NOMO-1 treated with dmso at 0.1 percent for 144 hours (cell line): Measurements from ENCODE around the gene ARMH1.

Source experiments
- DNase-seq: peaks from one replicate; lab custom pipeline; 2025; ENCODE audit not compliant: unreplicated experiment; lab: John Stamatoyannopoulos, UW

Gene ARMH1

DNA sequence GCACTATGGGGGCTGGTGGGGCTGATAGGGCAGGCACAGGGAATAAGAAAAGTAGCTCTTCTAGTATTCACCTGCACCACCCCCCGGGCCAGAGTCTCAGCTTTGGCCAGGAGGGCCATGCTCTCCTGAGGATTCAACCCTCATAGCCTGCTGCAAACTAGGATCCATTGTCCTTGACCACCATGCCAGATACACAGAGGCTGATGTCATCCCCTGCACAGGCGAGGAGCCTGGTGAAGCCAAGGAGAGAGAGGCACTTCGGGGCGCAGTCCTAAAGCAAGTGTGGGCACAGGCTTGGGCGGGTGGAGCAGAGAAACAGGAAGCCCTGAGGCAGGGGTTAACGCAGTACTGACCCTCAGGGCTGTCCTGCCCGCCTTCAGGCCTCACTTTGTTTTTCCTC is 29.7 kb upstream of the ARMH1 start:
- DNase-seq: no peak

DNA sequence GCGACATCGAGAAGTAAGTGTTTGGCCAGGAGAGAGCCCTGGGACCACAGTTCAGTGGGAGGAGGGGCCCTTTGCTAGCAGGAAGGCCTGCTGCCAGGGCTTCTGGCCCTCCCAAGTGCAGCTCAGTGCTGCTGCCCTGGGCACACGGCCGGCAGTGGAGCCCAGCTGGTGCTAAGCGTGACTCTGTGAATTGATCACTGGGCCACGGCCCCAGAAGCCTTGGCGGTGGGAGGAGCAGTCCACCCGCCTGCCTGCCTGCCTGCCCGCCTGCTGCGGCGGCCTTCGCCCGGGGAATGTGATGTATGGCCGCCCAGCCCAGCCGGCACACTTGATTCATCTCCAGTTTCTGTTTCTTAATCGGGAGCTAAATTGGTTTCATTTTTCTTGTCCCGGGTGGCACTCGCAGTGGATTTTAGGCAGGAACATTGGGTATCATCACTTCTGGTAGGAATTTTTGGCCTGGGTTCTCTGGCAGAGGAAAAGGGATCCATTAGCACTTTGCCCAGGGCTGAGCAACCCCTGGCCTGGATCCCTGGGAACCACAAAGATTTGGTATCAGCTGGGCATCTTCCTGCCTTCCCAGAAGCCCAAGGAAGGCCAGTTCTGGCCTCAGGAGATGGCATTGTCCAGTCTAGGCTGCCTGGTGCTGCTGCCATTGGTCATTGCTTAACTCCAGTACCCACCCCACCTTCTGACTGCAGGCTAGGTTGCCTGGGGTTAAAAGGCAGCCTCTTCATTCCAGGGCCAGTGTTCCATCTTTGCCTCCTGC is 28.9 kb upstream of the ARMH1 start:
- no peak for DNase-seq

DNA sequence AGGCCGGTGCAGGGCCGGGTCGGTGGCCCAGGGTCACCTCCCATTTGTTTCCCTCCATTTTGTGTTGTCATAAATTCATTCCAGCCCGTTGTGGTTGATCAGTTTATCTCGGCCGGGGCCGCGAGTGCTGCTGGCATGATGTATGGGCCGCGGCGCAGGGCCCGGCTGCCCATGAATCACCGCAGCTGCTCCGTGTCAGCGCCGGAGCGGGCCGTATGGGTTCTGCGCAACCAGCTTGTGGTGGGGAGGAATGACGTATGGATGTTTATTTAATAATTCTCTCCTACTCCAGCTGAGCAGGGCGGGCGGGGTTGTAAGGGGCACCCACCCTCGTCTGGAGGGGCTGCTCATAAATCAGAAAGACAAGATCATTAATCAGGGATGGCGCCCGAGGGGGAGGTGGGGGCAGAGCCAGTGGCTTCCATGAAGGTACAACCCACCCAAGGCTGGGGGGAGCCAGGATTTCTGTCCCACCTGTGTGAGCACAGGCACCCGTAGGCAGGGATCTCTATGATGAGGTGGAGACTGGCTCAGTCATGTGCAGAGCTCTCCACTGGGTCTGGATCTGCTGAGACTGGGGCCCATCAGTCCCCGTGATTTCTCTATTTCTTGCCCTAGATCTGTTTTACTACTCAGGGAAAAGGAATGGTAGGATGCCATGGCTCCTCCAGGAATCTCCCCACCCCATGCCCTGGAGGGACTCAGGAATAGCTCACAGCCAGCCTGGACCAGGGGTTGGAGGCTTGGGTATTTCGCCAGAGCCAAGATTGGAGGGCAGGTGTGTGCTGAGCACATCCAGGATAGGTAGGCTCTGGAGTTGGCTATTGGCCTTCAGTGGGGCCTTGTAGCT is 28.0 kb upstream of the ARMH1 start:
- DNase-seq: no peak

DNA sequence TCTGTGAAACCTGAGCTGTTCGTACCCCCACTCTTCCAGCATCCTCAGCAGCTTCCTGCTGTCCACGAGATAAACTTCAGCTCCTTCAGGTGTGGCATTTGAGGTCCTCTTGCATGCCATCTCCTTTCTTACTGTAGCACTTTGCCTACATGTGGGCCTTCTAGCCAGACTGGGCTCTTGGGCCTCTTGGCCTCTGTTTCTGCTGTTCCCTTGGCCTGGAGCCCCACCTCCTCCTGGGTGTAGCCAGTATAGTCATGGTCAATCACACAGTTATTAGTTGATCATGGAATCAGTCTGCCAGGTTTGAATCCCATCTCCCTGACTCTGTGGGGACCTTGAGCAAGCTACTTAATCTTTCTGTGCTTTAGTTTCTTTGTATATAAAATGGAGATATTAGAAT is 26.6 kb upstream of the ARMH1 start:
- DNase-seq: no peak

DNA sequence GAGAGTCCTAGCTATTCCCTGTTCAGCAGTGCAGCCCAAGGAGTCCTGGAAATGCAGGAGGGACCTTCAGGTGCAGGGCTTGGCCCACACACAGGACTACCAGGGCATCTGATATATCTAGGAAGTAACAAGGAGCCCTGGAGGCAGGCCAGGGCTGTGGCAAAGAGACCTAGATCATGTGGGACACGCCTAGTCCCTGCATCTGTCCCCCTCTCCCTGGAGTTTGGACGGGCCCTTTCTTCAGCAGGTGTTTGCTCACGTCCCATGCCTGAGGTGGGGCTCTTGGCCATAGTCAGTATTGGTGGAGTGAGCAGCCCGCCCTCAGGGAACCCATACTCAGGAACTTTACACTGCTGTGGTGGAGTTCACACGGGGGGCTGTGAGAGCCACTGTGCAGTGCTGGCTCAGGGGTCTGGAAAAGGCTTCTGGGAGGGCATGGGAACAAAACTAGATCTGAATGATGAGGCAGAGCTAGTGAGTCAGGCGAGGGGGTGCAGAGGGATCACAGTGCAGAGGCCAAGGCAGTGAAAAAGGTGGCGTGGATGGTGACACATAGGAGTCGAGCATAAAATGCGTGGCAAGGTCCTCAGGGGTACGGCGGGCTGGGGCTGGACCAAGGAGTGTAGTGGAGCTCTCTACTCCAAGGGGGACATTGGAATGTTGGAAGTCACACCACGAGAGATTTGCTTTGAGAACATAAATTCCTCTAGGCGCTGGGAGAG is 25.8 kb upstream of the ARMH1 start:
- DNase-seq: no peak

DNA sequence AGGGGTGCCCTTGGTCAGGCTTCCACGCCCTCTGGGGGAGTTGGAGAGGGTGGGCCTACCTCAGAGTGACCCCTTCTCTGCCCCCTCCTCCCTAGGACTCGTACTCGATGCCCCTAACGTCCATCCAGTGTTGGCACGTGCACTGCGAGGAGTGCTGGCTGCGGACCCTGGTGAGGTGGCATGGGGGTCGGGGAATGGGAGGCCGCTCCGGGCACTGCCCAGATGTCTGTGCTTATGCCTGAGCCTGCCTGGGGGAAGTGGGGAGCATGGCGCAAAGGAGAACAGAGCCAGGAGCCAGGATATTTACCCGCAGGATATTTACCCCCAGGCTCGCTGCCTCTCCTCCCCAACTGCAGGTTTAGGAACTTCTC is 24.7 kb upstream of the ARMH1 start:
- DNase-seq: no peak

DNA sequence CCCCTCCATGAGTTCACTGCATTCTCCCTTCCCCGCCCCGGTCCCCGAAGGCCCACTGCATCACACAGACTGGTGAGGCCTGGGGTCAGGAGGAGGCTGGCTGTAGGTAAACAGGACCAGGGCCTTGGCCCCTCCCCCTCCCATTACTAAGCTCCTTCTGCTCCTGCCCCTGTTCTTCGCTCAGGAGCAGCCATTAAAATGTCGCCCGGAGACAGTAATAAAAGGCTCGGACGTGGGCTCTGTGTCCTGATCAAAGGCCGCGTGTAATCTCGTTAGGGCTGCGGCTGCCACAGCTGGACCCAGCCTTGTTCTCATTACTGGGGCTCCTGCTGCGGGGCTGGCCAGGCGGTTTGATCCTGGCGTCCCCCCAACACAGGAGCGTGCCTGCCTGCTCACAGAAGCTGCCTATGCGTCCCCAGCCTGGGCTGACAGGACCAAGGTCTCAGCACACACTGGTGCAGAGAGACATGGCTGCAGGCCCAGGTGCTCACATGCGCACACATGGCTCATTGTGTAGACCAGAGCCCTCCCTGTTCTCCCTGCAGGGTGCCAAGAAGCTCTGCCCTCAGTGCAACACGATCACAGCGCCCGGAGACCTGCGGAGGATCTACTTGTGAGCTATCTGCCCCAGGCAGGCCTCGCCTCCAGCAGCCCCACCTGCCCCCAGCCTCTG is 24.2 kb upstream of the ARMH1 start:
- no peak for DNase-seq

DNA sequence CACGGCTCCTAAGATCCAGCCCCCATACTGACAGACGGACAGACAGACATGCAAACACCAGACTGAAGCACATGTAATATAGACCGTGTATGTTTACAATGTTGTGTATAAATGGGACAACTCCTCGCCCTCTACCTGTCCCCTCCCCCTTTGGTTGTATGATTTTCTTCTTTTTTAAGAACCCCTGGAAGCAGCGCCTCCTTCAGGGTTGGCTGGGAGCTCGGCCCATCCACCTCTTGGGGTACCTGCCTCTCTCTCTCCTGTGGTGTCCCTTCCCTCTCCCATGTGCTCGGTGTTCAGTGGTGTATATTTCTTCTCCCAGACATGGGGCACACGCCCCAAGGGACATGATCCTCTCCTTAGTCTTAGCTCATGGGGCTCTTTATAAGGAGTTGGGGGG is 23.4 kb upstream of the ARMH1 start:
- DNase-seq: no peak

DNA sequence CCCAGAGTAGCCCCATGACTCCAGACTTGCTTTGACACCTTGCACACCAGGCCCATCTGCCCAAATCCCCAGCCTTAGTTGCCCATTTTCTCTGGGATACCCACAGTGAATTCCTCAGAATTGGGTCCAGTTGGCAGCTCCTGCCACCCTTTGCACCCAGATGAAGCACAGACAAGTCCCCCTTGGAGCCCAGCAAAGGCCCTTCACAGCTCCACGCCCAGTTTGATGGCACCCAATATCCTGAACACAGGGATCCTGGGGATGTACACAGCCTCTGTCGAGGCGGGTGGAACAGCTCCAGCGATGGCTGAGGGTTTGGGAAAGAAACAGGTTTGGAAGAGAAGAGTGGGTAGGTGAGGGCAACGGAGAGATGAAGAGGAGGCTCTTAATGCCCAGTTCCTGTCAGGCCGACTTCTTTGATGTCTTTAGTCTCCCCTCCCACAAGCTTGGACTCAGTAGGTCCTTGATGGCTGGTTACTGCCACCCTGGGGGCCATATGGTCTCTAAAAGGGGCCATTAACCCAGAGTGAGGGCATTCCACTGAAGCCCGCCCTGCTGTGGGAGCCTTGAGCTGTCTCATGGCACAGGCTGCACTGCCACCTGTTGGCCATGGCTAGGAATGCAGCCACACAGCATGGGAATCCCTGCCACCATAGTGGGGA is 21.9 kb upstream of the ARMH1 start:
- peak; percentile 37 for DNase-seq

DNA sequence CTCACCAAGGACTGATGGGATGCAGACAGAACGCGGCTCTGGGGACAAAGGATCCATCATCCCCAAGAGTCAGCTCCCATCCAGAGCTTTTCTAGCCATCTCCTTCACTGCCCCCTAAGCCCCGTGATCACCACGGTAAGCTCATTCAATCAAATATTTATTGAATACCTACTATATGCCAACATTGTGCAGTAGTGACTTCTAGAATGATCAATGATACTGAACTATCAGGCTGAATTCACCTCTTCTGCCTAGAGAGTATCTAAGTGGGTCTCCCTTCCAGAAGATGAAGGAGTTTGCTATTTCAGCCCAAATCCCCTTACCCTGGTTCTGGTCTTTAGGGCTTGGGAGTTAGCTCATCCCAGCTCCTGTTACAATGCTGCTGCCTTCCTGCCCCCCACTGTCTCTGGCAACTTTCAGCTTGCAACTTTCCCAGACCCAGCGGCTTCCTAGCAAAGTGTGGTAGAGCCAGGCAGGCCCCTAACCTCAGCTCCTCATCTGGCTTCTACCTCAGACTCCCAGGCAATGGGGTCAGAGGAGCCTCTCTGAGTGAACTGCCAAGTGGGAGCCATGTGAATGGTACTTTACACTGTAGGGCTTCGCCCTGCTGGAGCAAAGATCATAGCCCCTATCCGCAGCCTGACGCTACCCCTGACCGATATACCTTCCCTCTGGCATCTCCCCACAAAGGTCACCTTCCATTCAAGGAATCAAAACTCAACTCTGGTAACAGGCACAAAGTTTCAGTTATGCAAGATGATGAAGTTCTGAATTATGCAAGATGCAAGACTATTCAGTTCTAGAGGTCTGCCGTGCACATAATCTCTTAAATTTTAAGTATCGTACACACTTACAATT is 21.2 kb upstream of the ARMH1 start:
- no peak for DNase-seq

DNA sequence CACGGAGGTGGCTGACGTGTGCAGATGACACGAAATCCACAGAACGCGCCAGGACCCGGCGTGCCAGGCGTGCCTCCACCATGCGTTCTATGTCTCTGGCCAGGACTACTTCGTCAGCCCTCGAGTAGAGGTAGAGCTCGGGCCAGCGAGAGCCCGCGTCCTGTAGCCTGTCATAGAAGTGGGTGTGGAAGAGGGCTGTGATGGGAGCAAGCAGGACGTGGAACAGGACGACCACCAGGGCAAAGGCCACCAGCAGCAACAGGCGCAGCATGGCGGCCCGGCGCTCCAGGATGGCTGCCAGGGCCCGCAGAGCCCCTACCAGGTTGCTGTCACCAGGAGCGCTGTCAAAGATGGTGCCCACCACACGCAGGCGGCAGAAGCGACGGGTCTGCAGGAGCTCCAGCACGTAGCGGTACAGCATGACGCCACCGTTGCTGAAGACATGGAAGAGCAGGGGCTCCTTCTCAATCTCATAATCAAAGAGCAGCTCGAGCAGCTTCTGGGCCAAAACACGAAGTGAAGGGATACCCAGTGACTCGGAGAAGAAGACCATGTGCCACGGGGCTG is 19.8 kb upstream of the ARMH1 start:
- no peak for DNase-seq

DNA sequence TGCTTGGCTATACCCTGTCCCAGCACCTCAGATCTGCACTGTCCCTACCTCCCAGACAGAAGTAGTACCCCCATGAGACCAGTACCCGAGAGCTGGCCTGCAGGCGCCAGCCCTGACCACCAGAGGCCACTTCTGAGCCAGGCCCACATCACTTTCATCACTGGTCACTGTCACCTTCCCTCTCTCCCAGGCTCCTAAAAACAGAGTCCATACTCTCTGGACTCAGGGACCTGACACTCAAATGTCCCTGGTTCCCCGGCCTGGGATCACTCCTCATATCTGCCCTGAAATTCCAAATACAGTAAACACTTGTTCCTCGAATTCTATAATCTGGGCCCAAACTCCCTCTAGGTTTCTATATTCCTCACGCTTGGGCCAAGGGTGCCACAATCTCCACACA is 18.9 kb upstream of the ARMH1 start:
- no peak for DNase-seq

DNA sequence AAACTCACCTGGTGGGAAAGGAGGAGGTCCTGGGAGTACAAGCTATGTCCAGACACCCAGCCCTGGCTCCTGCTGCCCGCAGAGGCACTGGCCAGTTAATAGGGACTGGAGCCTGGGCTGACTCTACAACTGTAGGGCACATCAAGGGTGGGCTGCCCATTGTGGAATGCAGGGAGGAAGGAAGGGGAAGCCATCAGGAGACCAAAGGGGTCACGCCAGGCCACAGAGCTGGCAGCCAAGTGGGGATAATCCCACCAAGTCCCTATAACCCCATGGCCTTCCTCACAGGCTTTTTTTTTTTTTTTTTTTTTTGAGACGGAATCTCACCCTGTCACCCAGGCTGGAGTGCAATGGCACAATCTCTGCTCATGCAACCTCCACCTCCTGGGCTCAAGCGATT is 14.9 kb upstream of the ARMH1 start:
- no peak for DNase-seq

DNA sequence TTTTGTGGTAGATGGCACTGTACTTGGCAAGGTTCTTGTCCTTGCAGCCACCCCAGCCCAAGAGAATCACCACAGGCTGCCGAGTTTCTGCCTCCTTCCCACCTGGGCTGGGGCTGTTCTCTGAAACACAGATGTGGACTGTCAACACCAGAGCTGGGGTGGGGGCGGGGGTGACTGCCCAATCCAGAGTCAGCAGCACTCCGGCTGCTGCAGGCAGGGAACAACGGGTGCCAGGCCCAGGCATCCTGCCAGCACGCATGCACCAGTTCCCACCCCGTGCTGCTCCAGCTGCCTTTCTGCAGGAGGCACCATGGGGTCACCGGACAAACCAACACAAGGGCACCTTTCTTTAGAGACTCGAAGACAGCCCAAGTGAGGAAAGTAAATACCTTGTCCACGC is 14.3 kb upstream of the ARMH1 start:
- no peak for DNase-seq

DNA sequence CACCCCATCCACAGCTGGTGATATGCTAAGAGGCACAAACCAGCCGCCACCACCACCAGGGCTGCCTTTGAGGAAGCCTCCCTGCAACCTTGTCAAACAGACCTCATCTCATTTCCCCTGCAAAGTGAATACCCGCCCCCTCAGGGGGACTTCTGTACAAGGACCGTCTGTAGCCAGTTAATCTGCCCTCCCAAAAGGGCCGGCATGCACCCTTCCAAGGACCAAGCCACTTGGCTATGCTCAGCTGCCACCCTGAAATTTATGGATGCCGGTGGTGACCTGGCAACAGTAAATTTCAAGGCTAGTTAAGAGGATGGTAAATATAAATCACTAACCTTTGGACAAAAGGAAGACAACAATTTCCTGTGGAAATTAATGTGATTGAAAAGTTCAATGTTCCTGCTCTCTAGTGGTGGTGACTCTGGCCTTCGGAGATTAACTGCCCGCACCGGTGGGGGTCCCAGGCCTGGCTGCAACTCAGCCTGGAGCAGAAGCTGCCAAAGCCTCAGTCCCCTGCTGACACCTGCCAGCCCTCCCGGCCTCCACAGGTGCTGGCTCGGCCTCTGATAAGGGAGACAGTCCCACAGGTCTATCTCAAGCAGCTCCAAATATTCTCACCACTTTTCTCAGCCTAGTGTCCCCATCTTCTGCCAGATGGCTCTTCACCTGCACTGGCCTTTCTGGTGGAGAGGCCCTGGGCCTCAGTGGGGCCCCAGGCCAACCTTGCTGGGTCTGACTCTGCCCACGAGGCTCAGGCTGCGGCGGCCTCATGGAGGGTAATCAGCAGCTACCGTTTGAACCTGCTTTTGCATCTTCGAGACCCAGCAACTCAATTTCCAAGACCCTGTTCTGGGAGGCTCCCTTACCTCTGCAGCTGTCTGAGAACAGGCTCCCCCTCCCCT is 12.5 kb upstream of the ARMH1 start:
- DNase-seq: no peak

DNA sequence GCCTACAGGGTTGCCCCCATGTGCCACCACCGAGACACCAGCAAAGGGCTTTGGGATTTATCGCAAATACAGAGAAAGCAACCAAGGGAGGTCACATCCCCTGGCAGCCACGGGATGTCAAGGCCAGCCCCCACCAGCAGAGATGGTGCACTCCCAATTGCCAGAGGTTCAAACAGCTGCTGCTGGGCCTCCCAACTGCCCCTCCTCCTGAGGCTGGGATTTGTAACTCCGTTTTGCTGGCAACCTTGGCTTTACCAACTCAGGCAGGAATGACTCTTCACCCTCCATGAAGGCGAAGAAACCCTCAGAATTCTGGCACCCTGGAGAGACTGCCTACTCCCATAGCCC is 11.9 kb upstream of the ARMH1 start:
- no peak for DNase-seq

DNA sequence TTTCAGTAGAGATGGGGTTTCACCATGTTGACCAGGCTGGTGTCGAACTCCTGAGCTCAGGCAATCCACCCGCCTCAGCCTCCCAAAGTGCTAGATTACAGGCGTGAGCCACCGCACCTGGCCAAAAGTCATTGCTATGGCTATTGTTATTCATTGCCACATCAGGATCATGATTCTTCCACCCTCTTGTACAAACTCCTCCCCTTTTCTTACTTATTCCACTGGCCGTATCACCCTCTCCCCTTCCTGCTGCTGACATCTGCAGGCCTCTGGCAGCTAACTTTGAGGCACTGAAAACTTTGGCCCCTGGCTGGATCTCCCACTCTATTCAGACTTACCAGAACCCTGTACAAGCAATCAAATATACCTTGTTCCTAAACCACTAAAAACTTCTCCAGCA is 11.1 kb upstream of the ARMH1 start:
- DNase-seq: no peak

DNA sequence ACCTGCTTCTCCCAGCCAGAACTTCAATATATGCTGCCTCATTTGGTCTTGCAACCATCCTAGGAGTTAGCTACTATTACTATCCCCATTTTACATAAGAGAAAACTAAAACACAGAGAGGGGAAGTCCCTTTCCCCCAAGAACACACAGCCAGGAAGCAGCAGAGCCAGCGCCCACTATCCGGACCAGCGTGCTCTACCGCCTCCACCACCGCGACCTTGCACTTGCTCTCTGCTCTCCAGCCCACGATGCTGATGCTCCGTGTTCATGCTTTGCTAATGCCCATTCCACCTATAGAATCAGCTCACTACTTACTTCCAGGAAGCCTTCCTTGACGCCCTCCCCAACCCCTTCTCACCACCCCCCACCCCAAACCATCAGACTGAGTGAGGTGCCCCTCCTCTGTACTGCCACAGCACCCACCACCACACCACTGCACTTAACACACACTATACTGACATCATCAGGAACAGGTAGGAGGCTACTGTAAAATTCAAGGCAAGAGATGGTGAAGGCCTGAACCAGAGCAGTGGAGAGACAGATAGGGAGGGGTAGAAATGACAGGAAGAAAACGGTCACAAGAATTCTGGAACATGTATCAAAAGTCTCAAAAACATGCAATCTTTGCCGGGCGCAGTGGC is 9.7 kb upstream of the ARMH1 start:
- no peak for DNase-seq
